HG03432 (cell line): ENCODE data around the gene POLR2E.

Source experiments
- ATAC-seq: cut with Tn5 transposase; IDR thresholded peaks from one replicate; pipeline ENCODE4 v1.9.1; 2021; ENCODE audit warnings: mild to moderate bottlenecking, moderate library complexity; ENCODE audit not compliant: unreplicated experiment

POLR2E gene

GRCh38 chr19:1098177-1099051 is 3.2 kb upstream of the POLR2E start:
- no peak for ATAC-seq

DNA sequence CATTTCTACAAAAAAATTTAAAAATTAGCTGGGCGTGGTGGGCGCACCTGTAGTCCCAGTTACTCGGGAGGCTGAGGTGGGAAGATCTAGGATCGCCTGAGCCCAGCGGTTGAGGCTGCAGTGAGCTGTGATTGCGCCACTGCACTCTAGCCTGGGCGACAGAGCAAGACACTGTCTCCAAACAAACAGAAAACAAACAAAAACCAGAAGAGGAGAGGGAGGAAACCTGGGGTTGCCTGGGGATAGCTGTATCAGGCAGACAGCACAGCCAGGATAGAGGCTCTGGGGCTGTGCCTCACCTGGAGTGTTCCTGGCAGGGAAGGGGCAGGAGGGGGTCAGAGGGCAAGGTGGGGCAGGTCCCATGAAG is 2.6 kb upstream of the POLR2E start:
- ATAC-seq: no peak

GRCh38 chr19:1094655-1094977 is 559 bp downstream of the POLR2E start:
- ATAC-seq: no peak

DNA sequence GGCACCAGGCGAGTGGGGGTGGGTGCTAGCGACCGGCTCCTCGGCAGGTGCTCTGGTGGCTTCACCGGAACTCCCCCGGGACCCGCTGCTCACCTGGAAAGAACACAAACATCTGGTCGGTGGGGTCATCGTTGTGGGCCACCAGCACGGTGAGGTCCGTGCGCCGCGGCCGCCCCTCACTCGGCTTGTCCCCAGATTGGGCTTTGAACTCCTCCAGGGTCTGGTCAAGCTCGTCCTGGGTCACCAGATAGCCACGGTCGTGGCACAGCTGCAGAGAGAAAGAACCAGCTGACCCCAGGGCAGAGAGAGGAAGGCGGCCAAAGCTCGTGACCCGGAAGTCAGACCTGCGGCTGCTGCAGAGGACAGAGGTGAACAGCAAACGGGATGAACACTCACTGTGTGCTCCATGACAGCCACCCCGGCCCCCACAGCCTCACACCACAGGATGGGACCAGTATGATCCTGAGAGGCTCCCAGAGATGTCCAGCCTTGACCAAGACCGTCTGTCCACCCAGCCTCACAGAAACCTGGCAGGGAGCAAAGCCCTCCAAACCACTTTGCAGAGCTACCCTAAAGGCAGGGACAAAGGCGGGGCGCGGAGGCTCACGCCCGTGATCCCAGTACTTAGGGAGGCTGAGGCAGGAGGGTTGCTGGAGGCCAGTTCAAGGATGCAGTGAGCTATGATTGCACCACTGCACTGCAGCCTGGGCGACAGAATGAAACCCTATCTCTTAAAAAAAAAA is 1.2 kb downstream of the POLR2E start:
- ATAC-seq: no peak

GRCh38 chr19:1093330-1093729 is 1.8 kb downstream of the POLR2E start:
- no peak for ATAC-seq

DNA sequence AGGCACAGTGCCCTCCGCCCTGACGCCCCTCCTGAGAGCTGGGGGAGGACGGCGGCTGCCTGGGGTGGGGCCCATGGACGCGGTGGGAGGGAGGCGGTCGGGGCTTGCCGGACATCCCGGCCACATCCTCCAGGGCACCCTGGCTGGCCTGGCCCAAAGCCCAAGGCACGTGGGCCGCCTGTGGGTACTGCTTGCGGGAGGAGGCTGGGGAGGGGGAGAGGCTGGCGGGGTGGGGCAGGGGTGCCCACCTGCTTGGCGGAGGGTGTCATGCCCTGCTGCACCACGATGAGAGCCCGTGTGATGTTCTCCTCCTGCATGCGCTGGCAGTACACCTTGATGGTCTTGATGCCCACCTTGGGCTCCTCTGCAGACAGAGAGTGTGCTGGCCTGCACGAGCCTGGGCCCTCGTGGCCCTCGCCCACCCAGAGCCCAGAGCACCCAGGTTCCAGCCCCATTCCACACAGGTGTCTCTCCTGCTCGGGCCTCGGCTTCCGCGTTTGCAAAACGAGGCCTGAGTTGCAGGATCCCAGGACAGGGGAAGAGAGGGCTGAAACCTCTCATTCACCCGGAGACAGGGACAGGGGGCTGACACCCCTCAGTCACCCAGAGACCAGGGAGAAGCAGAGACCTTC is 3.5 kb downstream of the POLR2E start:
- ATAC-seq: no peak

DNA sequence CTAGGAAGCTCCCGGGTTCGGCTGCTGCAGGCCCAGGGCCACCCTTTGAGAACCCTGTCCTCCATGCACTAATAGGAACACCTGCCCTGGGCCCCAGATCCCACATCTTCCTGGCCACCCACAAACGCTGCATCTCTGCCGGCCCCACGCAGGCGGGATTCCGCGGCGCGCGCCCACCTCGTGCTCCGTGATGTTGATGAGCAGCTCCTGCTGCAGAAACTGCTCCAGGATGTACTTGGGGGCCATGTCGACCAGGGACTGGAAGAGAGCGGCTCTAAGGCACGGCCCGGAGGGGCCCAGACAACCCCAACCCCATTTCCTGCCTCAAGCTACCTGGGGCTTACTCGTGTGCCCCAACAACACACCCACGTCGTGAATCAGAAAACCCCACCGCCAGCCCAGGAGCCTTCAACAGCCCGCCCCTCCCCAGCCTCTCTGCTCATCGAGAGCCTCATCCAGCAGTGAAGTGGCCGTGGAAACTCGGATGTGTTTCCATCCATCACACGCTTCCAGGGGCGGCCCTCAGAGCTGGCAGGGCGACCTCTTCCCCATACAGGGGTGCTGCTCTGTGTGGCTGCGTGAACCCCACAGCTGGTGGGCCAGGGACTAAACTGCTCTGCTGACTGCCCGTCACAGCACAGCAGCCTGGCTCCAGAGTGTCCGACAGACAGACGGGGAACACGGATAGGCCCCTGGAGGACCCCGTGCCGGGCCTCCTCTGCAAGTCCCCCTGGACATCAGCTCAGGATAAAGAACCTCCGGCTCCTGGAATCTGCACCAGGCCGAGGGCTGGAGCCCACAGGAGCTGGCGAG is 4.2 kb downstream of the POLR2E start:
- ATAC-seq: no peak

DNA sequence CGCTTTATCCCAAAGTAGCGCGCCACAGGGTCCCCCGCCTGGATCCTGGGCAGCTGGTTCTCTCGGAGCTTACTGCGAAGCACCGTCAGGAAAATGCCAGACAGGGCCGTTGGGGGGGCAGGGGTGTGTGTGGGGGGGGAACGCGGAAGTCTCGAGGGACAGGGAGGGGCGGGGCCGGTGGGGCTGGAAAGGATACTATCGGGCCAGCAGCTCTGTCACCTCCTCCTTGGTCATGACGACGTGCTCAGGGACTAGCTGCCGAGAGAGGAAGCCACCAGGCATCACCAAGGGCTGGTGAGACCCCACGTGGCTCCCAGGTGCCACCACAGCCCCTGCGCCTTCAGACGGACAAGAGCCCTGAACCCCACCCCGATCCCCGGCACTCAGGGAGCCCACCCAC is 5.3 kb downstream of the POLR2E start:
- ATAC-seq: no peak

DNA sequence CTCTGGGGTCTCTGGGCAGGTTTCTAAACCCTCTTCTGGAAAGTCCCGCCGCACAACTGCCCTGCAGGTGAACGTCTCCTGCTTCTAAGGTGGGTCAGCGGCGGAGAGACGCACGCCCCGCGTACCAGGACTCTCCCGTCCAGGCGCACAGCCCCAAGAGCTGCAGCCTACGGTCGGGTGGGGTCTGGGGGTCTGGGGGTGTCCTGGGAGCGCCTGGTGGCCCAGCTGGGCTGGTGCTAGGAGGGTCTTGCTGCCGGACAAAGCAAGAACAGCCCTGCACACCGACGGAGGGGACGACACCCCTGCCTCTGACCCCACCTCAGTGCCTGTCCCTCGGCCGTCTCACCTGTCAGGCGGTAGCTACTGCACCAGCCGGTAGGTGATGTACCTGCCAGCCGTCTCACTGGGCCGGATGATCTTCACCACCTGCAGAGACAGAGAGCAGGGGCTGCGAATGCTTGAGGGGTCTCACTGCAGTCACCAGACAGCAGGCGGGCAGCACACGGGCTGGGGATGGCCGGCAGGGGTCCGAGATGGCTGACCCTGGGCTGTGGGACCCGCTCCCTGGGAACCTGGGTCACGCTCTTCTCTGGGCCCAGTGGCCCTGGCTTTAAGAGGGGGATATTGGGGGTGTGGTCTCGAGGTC is 5.9 kb downstream of the POLR2E start:
- ATAC-seq: no peak

DNA sequence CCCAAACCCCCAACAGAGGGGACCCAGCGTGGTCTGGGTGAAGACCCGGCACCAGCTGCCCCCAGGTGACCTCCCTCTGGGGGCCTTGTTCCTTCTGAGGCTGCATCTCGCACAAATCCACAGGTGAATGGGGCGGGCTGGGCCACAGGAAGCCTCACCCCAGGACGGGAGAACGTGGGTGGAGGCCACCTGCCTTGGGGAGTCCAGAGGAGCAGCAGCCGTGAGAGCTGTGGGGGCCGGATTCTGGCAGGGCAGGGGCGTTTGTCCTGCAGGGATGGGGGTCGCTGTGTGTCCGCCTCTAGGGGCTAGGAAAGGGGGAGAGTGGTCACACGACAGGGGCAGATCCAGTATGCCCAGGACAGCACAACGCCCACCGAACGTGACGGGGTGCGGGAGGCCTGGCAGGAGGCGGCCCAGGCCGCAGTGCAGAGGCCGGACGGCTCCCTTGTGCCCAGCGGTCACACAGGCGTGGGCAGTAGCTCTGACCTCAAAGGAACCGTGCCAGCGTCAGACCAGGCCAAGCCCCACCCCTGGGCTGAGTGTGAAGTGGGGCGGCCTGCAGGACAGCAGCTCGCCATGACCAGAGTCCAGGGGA is 6.7 kb downstream of the POLR2E start:
- no peak for ATAC-seq

- ATAC-seq: no peak
These were observed 7.3 kb downstream of the POLR2E start for GRCh38 chr19:1087813-1088415.

DNA sequence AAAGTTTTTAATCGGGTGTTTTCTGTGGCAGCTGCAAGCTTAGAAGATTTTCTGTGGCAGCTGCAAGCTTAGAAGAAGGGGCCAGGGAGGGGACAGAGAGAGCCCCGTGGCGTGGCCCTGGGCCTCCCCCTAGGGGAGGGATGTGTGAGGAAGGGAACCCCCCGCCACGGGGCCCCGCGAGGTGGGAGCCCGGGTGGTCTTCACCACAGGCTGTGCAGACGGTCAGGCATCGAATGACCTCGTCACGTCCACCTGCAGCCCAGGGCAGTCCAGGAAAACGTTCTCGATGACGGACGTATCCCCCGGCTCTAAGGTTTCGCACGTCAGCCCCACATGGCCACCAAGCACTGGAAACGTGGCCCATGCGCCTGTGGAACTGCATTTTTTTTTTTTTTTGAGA is 8.6 kb downstream of the POLR2E start:
- no peak for ATAC-seq

DNA sequence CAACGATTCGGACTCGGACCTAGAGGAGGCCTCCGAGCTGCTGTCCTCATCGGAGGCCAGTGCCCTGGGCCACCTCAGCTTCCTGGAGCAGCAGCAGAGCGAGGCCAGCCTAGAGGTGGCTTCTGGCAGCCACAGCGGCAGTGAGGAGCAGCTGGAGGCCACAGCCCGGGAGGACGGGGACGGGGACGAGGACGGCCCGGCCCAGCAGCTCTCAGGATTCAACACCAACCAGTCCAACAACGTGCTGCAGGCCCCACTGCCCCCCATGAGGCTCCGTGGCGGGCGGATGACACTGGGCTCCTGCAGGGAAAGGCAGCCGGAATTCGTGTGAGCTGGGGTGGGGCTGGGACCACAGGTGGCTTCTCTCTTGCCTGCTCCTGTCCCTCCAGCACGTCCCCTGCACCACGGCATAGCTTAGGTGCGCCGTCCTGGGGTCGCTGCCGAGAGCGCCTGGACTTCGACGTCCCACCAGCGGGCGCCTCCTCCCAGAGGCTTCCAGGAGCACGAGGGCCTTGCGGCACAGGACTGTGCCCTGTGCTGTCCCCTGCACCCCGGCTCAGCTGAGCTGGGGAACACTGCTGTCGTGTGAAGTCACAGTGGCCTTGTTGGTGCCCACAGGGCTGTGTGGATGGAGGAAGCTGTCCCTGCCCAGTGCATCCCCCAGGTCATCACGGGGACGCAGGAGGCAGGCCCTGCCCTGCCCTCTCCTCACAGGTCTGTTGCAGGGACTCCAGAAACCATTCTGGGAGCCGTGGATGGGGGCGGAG is 9.3 kb downstream of the POLR2E start:
- no peak for ATAC-seq

GRCh38 chr19:1085053-1085658 is 10.0 kb downstream of the POLR2E start:
- no peak for ATAC-seq

- no peak for ATAC-seq
These were observed 10.9 kb downstream of the POLR2E start for GRCh38 chr19:1084024-1084868.

GRCh38 chr19:1082928-1083816 is 12.0 kb downstream of the POLR2E start:
- no peak for ATAC-seq
